ENCODE results near the gene SIGLEC15. TPM values are rescaled to one million over a fixed set of nuclear protein-coding genes. Genes with fewer than 3 reads are reported as not detected.
"Not testable (repeated sequence)": the region's sequence is repeated elsewhere in the genome, so short reads cannot be mapped to it uniquely, and the experiment has no call there.

Gene SIGLEC15
- total and polyA plus RNA-seq, 2 experiments from 2014 or later, result 0.62 TPM; not detected in 1

DNA sequence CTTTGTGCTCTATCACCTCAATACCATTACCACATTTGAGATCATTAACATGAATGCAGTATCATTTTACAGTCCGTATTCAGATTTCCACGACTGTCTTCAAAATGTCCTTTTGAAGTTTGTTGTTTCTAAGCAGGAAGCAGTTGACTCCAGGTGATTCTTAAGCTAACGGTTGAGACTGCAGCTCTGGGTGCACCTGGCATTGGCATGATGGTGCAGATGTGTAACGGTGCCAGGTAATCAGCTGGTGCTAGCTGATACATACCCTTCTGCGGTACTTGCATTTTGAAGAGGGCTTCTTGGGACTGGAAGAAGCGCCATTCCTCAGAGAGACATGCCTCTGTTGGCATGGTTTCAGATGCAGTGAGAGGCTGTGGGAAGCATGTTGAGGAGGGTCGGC lies 19.5 kb downstream of the SIGLEC15 start:
- no peaks in the 10 kb centered on the region for H3K9me3 ChIP-seq (ENCODE audit: low read depth)
- no peak overlapping the region for H3K4me3 ChIP-seq
- peaks cover 14% of the 10 kb centered on the region for H3K4me1 ChIP-seq (ENCODE audit: low read depth)
- H3K27ac ChIP-seq, result peak overlapping the region; percentile 35
- TF ChIP-seq, protein P1, sequence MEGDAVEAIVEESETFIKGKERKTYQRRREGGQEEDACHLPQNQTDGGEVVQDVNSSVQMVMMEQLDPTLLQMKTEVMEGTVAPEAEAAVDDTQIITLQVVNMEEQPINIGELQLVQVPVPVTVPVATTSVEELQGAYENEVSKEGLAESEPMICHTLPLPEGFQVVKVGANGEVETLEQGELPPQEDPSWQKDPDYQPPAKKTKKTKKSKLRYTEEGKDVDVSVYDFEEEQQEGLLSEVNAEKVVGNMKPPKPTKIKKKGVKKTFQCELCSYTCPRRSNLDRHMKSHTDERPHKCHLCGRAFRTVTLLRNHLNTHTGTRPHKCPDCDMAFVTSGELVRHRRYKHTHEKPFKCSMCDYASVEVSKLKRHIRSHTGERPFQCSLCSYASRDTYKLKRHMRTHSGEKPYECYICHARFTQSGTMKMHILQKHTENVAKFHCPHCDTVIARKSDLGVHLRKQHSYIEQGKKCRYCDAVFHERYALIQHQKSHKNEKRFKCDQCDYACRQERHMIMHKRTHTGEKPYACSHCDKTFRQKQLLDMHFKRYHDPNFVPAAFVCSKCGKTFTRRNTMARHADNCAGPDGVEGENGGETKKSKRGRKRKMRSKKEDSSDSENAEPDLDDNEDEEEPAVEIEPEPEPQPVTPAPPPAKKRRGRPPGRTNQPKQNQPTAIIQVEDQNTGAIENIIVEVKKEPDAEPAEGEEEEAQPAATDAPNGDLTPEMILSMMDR (IDR thresholded peaks at IDR 0.05; ENCODE audit: low read depth, low read length), result no peak
- no peaks in the 10 kb centered on the region for H3K36me3 ChIP-seq
- H3K27me3 ChIP-seq, result no peaks in the 10 kb centered on the region
- DNase-seq (ENCODE audit: low read depth in 1 of 2, low spot score in 1 of 2), result no peak

DNA sequence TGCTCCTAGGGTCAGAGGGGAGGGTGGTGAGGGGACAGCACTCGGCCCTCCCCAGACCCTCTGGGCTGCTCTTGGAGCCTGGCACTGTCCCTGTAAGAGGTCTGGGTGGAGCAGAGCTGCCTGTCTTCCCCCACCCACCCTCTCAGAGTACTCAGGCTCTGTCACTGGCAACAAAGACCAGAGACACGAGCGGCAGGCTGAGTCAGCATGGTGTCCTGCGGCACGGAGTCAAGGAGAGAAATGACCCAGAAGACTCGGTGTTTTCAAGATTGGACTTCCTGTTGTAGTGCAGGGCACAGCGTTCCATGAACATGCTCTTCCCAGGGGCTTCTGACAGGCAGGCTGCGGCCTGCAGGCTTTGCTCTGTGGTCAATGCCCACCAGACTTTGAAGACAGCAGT lies 19.9 kb downstream of the SIGLEC15 start:
- no peaks in the 10 kb centered on the region for H3K27me3 ChIP-seq
- no peaks in the 10 kb centered on the region for H3K36me3 ChIP-seq
- no peak overlapping the region for H3K4me3 ChIP-seq
- peak in 1 of 2 donors; percentile 44 for DNase-seq (ENCODE audit: low read depth in 1 of 2, low spot score in 1 of 2)
- H3K9me3 ChIP-seq (ENCODE audit: low read depth), result no peaks in the 10 kb centered on the region
- TF ChIP-seq, protein P1 (IDR thresholded peaks at IDR 0.05; ENCODE audit: low read depth, low read length), result no peak
- H3K4me1 ChIP-seq (ENCODE audit: low read depth), result peaks cover 14% of the 10 kb centered on the region
- H3K27ac ChIP-seq, result peak overlapping the region; percentile 35

DNA sequence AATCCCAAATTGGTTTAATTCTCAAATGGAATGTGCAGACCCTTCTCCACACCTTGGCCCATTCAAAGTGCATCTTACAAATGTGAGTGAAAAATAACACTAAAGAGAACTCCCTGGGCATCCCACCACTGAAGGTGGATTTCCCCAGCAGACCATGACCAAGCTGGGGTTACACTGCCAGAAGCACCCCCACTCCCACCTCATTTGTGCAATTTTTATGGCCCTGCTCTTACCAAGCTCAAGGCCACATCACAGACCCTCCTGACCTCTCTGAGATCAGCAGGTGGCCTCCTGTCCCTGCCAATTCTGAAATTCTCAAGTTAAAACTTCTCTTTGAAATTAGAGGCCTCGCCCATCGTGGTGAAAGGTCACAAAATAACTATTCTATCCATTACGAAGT lies 21.6 kb downstream of the SIGLEC15 start:
- Histone ChIP-seq H3K27me3 (no peaks in the 10 kb centered on the region), H3K4me3 (no peak overlapping the region), H3K4me1 (ENCODE audit: low read depth) (peaks cover 30% of the 10 kb centered on the region), H3K9me3 (ENCODE audit: low read depth) (no peaks in the 10 kb centered on the region), H3K27ac (no peak overlapping the region), H3K36me3 (no peaks in the 10 kb centered on the region)
- no peak for DNase-seq (ENCODE audit: low read depth in 1 of 2, low spot score in 1 of 2)
- TF ChIP-seq, protein P1 (IDR thresholded peaks at IDR 0.05; ENCODE audit: low read depth, low read length), result no peak

DNA sequence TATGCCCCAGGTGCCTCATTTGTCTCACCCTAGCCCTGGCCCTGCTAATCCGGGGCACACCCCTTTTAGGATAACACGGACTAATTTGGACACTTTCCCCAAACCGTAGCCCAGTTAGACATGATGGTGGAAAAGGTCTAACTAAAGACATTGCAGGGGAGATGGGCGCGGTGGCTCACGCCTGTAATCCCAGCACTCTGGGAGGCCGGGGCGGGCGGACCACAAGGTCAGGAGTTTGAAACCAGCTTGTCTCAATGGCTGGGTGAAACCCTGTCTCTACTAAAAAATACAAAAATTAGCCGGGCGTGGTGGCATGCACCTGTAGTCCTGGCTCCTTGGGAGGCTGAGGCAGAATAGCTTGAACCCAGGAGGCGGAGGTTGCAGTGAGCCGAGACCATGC lies 23.2 kb downstream of the SIGLEC15 start:
- H3K27me3 ChIP-seq; H3K27ac ChIP-seq; H3K4me3 ChIP-seq; H3K36me3 ChIP-seq; H3K9me3 ChIP-seq (ENCODE audit: low read depth); DNase-seq (ENCODE audit: low read depth in 1 of 2, low spot score in 1 of 2): not testable (repeated sequence)
- H3K4me1 ChIP-seq (ENCODE audit: low read depth), result peaks cover 33% of the 10 kb centered on the region

DNA sequence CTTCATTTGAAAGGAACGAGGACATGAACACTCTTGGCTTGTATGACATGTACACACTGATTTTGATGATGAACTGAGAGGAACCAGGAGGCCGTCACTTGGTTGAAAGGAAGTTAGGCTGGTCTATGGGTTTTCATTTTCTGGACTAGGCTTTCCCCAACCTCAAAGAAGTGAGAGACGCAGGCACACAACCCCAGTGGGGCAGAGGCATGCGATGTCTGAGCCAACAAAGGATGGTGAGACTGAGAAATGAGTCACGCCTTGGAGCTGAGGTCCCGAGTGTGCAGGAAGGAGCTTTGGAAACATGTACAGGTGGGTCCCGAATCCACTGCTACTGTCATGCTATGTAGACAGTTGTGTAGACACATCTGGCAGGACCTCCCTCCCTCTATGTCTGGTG lies 24.1 kb downstream of the SIGLEC15 start:
- Histone ChIP-seq H3K27ac (no peak overlapping the region), H3K4me1 (ENCODE audit: low read depth) (peaks cover 31% of the 10 kb centered on the region), H3K27me3 (no peaks in the 10 kb centered on the region), H3K9me3 (ENCODE audit: low read depth) (no peaks in the 10 kb centered on the region), H3K4me3 (no peak overlapping the region), H3K36me3 (no peaks in the 10 kb centered on the region)
- TF ChIP-seq, protein P1 (IDR thresholded peaks at IDR 0.05; ENCODE audit: low read depth, low read length), result no peak
- DNase-seq (ENCODE audit: low read depth in 1 of 2, low spot score in 1 of 2), result no peak

DNA sequence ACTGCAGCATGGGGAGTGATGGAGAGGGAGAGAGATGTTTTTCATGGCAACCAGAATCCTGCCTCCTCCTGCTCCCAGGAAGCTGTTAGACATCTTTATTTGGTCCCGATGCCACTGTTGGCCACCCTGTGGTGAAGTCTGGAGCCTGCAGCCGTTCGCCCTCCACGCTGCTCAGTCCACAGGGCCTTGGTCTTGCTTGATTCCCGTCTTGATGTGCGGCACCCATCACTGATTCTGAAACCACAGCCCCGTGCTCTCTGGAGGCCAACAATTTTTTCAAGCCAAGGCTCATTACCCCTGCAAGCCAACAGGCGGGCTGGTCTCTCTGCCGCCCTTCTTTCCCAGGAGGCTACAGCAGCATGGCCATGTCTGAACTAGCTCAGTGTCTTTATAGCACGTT lies 24.5 kb downstream of the SIGLEC15 start:
- no peak overlapping the region for H3K4me3 ChIP-seq
- no peak for DNase-seq (ENCODE audit: low read depth in 1 of 2, low spot score in 1 of 2)
- no peaks in the 10 kb centered on the region for H3K27me3 ChIP-seq
- H3K27ac ChIP-seq, result no peak overlapping the region
- peaks cover 27% of the 10 kb centered on the region for H3K4me1 ChIP-seq (ENCODE audit: low read depth)
- no peaks in the 10 kb centered on the region for H3K9me3 ChIP-seq (ENCODE audit: low read depth)
- TF ChIP-seq, protein P1 (IDR thresholded peaks at IDR 0.05; ENCODE audit: low read depth, low read length), result peak; percentile 21
- H3K36me3 ChIP-seq, result no peaks in the 10 kb centered on the region
